HEK293 (cell line): ENCODE results near the gene TMPRSS4.

ENCODE experiments used
- CTCF ChIA-PET: fragments of 350-600 bp; formaldehyde crosslinking; extraction: SDS; loops from one replicate; lab custom pipeline; 2021; ENCODE audit warnings: antibody characterized with exemption; lab: Yijun Ruan, JAX
- POLR2A ChIA-PET: fragments of 300-600 bp; formaldehyde crosslinking; extraction: SDS; loops from one replicate; lab custom pipeline; 2020; ENCODE audit warnings: antibody characterized with exemption, inconsistent platforms; lab: Yijun Ruan, JAX
- H3K27ac ChIP-seq: fragments of 200-500 bp; sonication (Bioruptor generic); 2 replicates; pipeline ENCODE4 v1.5.1; 2014; ENCODE audit warnings: low read depth, low read length, control low read depth, inconsistent platforms; ENCODE audit errors: extremely low read depth
- H3K36me3 ChIP-seq, 2 experiments: fragments of 200-500 bp in 1 of 2; sonication (Bioruptor generic) in 1 of 2; 1 replicate in 1 of 2; 2 replicates in 1 of 2; pipeline ENCODE4 v1.5.1; 2014 to 2017; ENCODE audit warnings: inconsistent platforms in 2 of 2, low read length in 2 of 2; ENCODE audit not compliant: control insufficient read depth in 2 of 2, insufficient read depth in 1 of 2
- H3K4me1 ChIP-seq: fragments of 200-500 bp; sonication (Bioruptor generic); 2 replicates; pipeline ENCODE4 v1.5.1; 2014; ENCODE audit warnings: mild to moderate bottlenecking, low read length, inconsistent platforms; ENCODE audit not compliant: control insufficient read depth, insufficient read depth
- H3K4me3 ChIP-seq: 2 replicates; pipeline ENCODE4 v1.5.1; 2011; ENCODE audit warnings: low read depth, mild to moderate bottlenecking, control low read depth, low read length, moderate library complexity
- H3K9me3 ChIP-seq: fragments of 200-500 bp; sonication (Bioruptor generic); 2 replicates; pipeline ENCODE4 v1.5.1; 2014; ENCODE audit warnings: low read depth, low read length, inconsistent platforms; ENCODE audit not compliant: control insufficient read depth, insufficient read depth
- BCL11A ChIP-seq: fragments of 450-650 bp; formaldehyde crosslinking; IDR thresholded peaks from 2 replicates; pipeline ENCODE4 v1.5.1; 2016; ENCODE audit warnings: low read depth, missing biosample characterization, missing genetic modification characterization
- GFI1B ChIP-seq: fragments of 450-650 bp; formaldehyde crosslinking; IDR thresholded peaks from 2 replicates; pipeline ENCODE4 v1.5.1; 2016; ENCODE audit warnings: missing biosample characterization, missing genetic modification characterization
- SETDB1 ChIP-seq: IDR thresholded peaks from one replicate; pipeline ENCODE4 v1.6.1; 2017; ENCODE audit warnings: mild to moderate bottlenecking, low read length, moderate library complexity, mixed read lengths; ENCODE audit not compliant: insufficient read length
- SP2 ChIP-seq: fragments of 450-650 bp; formaldehyde crosslinking; IDR thresholded peaks from 2 replicates; pipeline ENCODE4 v1.5.1; 2016; ENCODE audit warnings: missing biosample characterization, missing genetic modification characterization
- SP3 ChIP-seq: fragments of 450-650 bp; formaldehyde crosslinking; IDR thresholded peaks from 2 replicates; pipeline ENCODE4 v1.5.1; 2016; ENCODE audit warnings: missing biosample characterization, missing genetic modification characterization
- TCF7L2 ChIP-seq: IDR thresholded peaks from 2 replicates; pipeline ENCODE4 v1.6.1; 2011; ENCODE audit warnings: low read depth, mild to moderate bottlenecking, inconsistent platforms, low read length, moderate library complexity, borderline replicate concordance
- ZBTB20 ChIP-seq: fragments of 450-650 bp; formaldehyde crosslinking; IDR thresholded peaks from 2 replicates; pipeline ENCODE4 v1.5.1; 2016; ENCODE audit warnings: missing biosample characterization, missing genetic modification characterization
- ZFP69B ChIP-seq: fragments of 450-650 bp; formaldehyde crosslinking; IDR thresholded peaks from 2 replicates; pipeline ENCODE4 v1.5.1; 2016; ENCODE audit warnings: missing biosample characterization, missing genetic modification characterization
- ZNF146 ChIP-seq: fragments of 450-650 bp; formaldehyde crosslinking; IDR thresholded peaks from 2 replicates; pipeline ENCODE4 v1.5.1; 2016; ENCODE audit warnings: missing biosample characterization, missing genetic modification characterization
- ZNF19 ChIP-seq: fragments of 450-650 bp; formaldehyde crosslinking; IDR thresholded peaks from 2 replicates; pipeline ENCODE4; 2016; ENCODE audit warnings: missing biosample characterization, missing genetic modification characterization, low read depth
- ZNF324 ChIP-seq: fragments of 450-650 bp; formaldehyde crosslinking; IDR thresholded peaks from 2 replicates; pipeline ENCODE4 v1.5.1; 2016; ENCODE audit warnings: missing biosample characterization, missing genetic modification characterization
- ZNF621 ChIP-seq: fragments of 450-650 bp; formaldehyde crosslinking; IDR thresholded peaks from 2 replicates; pipeline ENCODE4 v1.5.1; 2017; ENCODE audit warnings: missing biosample characterization, missing genetic modification characterization
- ZNF677 ChIP-seq: fragments of 450-650 bp; IDR thresholded peaks from 2 replicates; pipeline ENCODE4 v1.5.0; 2018; ENCODE audit warnings: missing biosample characterization, mild to moderate bottlenecking, missing genetic modification characterization, moderate library complexity
- ZNF704 ChIP-seq: fragments of 450-650 bp; formaldehyde crosslinking; IDR thresholded peaks from 2 replicates; pipeline ENCODE4 v1.5.1; 2016; ENCODE audit warnings: missing biosample characterization, missing genetic modification characterization
- ZNF791 ChIP-seq: fragments of 450-650 bp; formaldehyde crosslinking; IDR thresholded peaks from 2 replicates; pipeline ENCODE4 v1.5.1; 2016; ENCODE audit warnings: missing biosample characterization, missing genetic modification characterization
- ZXDB ChIP-seq: fragments of 450-650 bp; formaldehyde crosslinking; IDR thresholded peaks from 2 replicates; pipeline ENCODE4 v1.5.1; 2016; ENCODE audit warnings: missing biosample characterization, missing genetic modification characterization
- TF ChIP-seq, protein P1 (sequence below): fragments of 450-650 bp; formaldehyde crosslinking; IDR thresholded peaks from 2 replicates; pipeline ENCODE4 v1.5.1; 2016; ENCODE audit warnings: missing biosample characterization, missing genetic modification characterization
- TF ChIP-seq, protein P2 (sequence below): fragments of 450-650 bp; formaldehyde crosslinking; IDR thresholded peaks from 2 replicates; pipeline ENCODE4 v1.5.1; 2017; ENCODE audit warnings: missing biosample characterization, missing genetic modification characterization
- TF ChIP-seq, protein P3 (sequence below): fragments of 450-650 bp; formaldehyde crosslinking; conservative IDR thresholded peaks from 2 replicates; pipeline ENCODE4 v1.5.1; 2016; ENCODE audit warnings: low read depth, missing biosample characterization, missing genetic modification characterization
- TF ChIP-seq, protein P4 (sequence below): fragments of 450-650 bp; formaldehyde crosslinking; IDR thresholded peaks from 2 replicates; pipeline ENCODE4 v1.5.1; 2017; ENCODE audit warnings: missing biosample characterization, missing genetic modification characterization

TMPRSS4 gene

GRCh38 chr11:118046051-118046963, 30.6 kb upstream of the TMPRSS4 start (continued):
- TF ChIP-seq, protein P1, sequence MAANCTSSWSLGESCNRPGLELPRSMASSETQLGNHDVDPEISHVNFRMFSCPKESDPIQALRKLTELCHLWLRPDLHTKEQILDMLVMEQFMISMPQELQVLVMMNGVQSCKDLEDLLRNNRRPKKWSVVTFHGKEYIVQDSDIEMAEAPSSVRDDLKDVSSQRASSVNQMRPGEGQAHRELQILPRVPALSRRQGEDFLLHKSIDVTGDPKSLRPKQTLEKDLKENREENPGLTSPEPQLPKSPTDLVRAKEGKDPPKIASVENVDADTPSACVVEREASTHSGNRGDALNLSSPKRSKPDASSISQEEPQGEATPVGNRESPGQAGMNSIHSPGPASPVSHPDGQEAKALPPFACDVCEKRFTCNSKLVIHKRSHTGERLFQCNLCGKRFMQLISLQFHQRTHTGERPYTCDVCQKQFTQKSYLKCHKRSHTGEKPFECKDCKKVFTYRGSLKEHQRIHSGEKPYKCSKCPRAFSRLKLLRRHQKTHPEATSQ: no peak
- TF ChIP-seq ZNF324 (tag by site-specific recombination) (no peak), ZBTB20 (no peak), GFI1B (tag by site-specific recombination) (no peak), ZNF146 (tag by site-specific recombination) (no peak), ZNF621 (tag by site-specific recombination) (no peak), ZNF19 (no peak)

GRCh38 chr11:118046964-118047700, 29.7 kb upstream of the TMPRSS4 start:
- H3K4me1 ChIP-seq: no peaks in the 10 kb centered on the region
- TF ChIP-seq ZXDB (tag by site-specific recombination): no peak
- no peak for TF ChIP-seq BCL11A
- no peak for TF ChIP-seq ZNF791
- TF ChIP-seq ZFP69B (tag by site-specific recombination): no peak
- no peak for TF ChIP-seq SP2 (tag by site-specific recombination)
- TF ChIP-seq TCF7L2: no peak
- no peaks in the 10 kb centered on the region for H3K36me3 ChIP-seq
- H3K4me3 ChIP-seq: no peak overlapping the region
- POLR2A ChIA-PET: no interaction called here
- H3K9me3 ChIP-seq: no peaks in the 10 kb centered on the region
- no peak overlapping the region for H3K27ac ChIP-seq
- CTCF ChIA-PET: interaction anchor here (0.6 to 2.0 kb wide), 9 partner anchors 9 to 239 kb away, joined by 3 to 10 read pairs (median 3); no protein-coding TSS in a partner anchor

DNA sequence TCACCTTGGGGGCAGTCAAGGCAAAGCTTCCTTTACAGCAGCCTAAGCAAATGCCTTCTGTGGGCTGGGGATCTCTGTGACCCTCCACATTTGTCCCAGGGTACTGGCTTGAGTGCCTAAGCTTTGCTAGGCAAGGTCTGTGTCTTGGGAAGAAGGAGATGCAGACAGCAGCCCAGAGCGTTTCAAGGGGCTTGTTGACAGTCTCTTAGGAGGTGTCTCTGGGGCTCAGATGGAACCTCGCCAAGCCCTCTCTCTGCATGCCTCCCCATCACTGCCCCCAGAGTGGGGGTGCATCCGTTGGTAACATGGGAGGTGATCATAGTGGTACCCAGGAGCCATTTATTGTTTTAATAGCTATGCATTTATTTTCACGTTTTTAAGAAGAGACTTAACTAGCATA, 29.1 kb upstream of the TMPRSS4 start:
- no peak overlapping the region for H3K27ac ChIP-seq
- no peaks in the 10 kb centered on the region for H3K9me3 ChIP-seq
- ChIA-PET CTCF (interaction anchor here (0.6 to 1.6 kb wide), 5 partner anchors 9 to 229 kb away, joined by 3 read pairs; no protein-coding TSS in a partner anchor), POLR2A (no interaction called here)
- H3K4me1 ChIP-seq: no peaks in the 10 kb centered on the region
- no peak overlapping the region for H3K4me3 ChIP-seq
- TF ChIP-seq SETDB1 (no peak), ZNF677 (tag by site-specific recombination) (no peak), SP3 (tag by site-specific recombination) (no peak), ZNF704 (tag by site-specific recombination) (no peak)
- TF ChIP-seq, protein P2, sequence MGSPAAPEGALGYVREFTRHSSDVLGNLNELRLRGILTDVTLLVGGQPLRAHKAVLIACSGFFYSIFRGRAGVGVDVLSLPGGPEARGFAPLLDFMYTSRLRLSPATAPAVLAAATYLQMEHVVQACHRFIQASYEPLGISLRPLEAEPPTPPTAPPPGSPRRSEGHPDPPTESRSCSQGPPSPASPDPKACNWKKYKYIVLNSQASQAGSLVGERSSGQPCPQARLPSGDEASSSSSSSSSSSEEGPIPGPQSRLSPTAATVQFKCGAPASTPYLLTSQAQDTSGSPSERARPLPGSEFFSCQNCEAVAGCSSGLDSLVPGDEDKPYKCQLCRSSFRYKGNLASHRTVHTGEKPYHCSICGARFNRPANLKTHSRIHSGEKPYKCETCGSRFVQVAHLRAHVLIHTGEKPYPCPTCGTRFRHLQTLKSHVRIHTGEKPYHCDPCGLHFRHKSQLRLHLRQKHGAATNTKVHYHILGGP (tag by site-specific recombination): no peak
- TF ChIP-seq, protein P3, sequence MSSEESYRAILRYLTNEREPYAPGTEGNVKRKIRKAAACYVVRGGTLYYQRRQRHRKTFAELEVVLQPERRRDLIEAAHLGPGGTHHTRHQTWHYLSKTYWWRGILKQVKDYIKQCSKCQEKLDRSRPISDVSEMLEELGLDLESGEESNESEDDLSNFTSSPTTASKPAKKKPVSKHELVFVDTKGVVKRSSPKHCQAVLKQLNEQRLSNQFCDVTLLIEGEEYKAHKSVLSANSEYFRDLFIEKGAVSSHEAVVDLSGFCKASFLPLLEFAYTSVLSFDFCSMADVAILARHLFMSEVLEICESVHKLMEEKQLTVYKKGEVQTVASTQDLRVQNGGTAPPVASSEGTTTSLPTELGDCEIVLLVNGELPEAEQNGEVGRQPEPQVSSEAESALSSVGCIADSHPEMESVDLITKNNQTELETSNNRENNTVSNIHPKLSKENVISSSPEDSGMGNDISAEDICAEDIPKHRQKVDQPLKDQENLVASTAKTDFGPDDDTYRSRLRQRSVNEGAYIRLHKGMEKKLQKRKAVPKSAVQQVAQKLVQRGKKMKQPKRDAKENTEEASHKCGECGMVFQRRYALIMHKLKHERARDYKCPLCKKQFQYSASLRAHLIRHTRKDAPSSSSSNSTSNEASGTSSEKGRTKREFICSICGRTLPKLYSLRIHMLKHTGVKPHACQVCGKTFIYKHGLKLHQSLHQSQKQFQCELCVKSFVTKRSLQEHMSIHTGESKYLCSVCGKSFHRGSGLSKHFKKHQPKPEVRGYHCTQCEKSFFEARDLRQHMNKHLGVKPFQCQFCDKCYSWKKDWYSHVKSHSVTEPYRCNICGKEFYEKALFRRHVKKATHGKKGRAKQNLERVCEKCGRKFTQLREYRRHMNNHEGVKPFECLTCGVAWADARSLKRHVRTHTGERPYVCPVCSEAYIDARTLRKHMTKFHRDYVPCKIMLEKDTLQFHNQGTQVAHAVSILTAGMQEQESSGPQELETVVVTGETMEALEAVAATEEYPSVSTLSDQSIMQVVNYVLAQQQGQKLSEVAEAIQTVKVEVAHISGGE (tag by site-specific recombination): no peak
- TF ChIP-seq, protein P4, sequence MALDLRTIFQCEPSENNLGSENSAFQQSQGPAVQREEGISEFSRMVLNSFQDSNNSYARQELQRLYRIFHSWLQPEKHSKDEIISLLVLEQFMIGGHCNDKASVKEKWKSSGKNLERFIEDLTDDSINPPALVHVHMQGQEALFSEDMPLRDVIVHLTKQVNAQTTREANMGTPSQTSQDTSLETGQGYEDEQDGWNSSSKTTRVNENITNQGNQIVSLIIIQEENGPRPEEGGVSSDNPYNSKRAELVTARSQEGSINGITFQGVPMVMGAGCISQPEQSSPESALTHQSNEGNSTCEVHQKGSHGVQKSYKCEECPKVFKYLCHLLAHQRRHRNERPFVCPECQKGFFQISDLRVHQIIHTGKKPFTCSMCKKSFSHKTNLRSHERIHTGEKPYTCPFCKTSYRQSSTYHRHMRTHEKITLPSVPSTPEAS (tag by site-specific recombination): no peak
- no peaks in the 10 kb centered on the region for H3K36me3 ChIP-seq
